Uterus (tissue), 4 donors: ENCODE measurements around the gene LSR. TPM values are rescaled to one million over a fixed set of nuclear protein-coding genes. Genes with fewer than 3 reads are reported as not detected.

ENCODE experiments used
- DNase-seq, 2 donors: peaks; one replicate each; pipeline ENCODE4 v3.0.0-alpha.2; 2019 to 2020
- H3K27ac ChIP-seq, 2 donors: fragments of 200-600 bp; sonication (generic); 1 replicate in 1 of 2; 2 replicates in 1 of 2; pipeline ENCODE4 v1.5.1; 2016 to 2018
- H3K27me3 ChIP-seq, 2 donors: fragments of 200-600 bp; sonication (generic); one replicate each; pipeline ENCODE4 v1.5.1; 2018 to 2019; ENCODE audit warnings: control low read depth in 1 of 2
- H3K36me3 ChIP-seq, 2 donors: fragments of 200-600 bp; sonication (generic); one replicate each; pipeline ENCODE4 v1.5.1; 2019; ENCODE audit warnings: control low read depth in 1 of 2
- H3K4me1 ChIP-seq, 2 donors: fragments of 200-600 bp; sonication (generic); one replicate each; pipeline ENCODE4 v1.5.1; 2018 to 2019; ENCODE audit warnings: control low read depth in 1 of 2
- H3K4me3 ChIP-seq, 2 donors: fragments of 200-600 bp; sonication (generic); 1 replicate in 1 of 2; 2 replicates in 1 of 2; pipeline ENCODE4 v1.5.1; 2018 to 2019; ENCODE audit warnings: mild to moderate bottlenecking in 1 of 2
- H3K9me3 ChIP-seq, 2 donors: fragments of 200-600 bp; sonication (generic); one replicate each; pipeline ENCODE4 v1.5.1; 2019; ENCODE audit warnings: control low read depth in 1 of 2
- POLR2A ChIP-seq, 2 donors: fragments of 450-650 bp; IDR thresholded peaks; one replicate each; pipeline ENCODE4 v1.6.1; 2016; ENCODE audit warnings: antibody characterized with exemption in 2 of 2, mild to moderate bottlenecking in 1 of 2, moderate library complexity in 1 of 2
- intact Hi-C: fragments of 100-400 bp; cut with DNase I; formaldehyde crosslinking; loops from one replicate; pipeline ENCODE4 v1.15.1; 2023; ENCODE audit warnings: low total_unique reads
- total RNA-seq, 4 donors: library from RNA; depleted of rRNA in 3 of 4; stranded (reverse); fragments of >200 nt in 3 of 4; gene quantifications; one replicate each; pipeline versions ENCODE4 v1.1.0 to v1.2.4, GENCODE V29; 2014 to 2023
- TF ChIP-seq, protein P1 (sequence below), 4 experiments: fragments of 200-600 bp in 2 of 4; fragments of 450-650 bp in 2 of 4; sonication (generic) in 2 of 4; IDR thresholded peaks; one replicate each; pipeline ENCODE4 v1.5.1; 2016 to 2019; ENCODE audit warnings: antibody characterized with exemption in 4 of 4, mild to moderate bottlenecking in 2 of 4, moderate library complexity in 1 of 4
- donor health status: DM: yes; HTN: yes; CAD: no.

The LSR gene, protein sequence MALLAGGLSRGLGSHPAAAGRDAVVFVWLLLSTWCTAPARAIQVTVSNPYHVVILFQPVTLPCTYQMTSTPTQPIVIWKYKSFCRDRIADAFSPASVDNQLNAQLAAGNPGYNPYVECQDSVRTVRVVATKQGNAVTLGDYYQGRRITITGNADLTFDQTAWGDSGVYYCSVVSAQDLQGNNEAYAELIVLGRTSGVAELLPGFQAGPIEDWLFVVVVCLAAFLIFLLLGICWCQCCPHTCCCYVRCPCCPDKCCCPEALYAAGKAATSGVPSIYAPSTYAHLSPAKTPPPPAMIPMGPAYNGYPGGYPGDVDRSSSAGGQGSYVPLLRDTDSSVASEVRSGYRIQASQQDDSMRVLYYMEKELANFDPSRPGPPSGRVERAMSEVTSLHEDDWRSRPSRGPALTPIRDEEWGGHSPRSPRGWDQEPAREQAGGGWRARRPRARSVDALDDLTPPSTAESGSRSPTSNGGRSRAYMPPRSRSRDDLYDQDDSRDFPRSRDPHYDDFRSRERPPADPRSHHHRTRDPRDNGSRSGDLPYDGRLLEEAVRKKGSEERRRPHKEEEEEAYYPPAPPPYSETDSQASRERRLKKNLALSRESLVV
- total RNA-seq = 10 to 100 TPM in 3 of 4 donors, 1 to 10 TPM in 1; 7.3 to 37.8 (median 20.2) TPM

DNA sequence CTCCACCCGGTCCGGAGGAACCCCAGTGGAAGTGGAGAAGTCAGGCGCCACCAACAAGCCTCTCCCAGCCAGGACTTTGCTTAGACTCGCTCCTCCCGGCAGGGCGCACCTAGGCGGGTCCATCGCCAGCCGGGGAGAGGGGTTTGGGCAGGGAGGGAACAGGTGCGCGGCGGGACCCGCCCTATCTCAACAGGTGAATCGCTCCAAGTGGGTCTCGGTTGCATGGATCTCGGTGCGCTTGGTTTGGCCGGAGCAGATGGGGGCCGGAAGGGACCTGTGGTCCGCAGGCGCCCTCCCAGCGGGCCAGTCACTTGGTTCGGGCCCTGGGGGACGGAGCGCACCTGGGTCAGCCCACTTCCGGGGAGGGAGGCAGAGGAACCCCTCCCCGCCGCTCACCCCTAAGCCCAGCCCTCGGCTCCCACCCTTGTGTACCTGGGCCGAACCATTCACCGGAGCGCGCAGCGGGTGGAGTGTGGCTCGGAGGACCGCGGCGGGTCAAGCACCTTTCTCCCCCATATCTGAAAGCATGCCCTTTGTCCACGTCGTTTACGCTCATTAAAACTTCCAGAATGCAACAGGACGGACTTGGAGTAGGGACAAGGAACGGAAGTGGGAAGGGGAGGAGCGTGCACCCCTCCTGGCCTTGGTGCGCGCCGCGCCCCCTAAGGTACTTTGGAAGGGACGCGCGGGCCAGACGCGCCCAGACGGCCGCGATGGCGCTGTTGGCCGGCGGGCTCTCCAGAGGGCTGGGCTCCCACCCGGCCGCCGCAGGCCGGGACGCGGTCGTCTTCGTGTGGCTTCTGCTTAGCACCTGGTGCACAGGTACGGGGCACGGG lies at the start of gene LSR:
Gene LSR (plus strand): TSS at position 693 of the 836 bp plus-strand sequence. CDS start 21 bp downstream, at position 714.
- H3K9me3 ChIP-seq = no peaks in the 10 kb centered on the region
- H3K27me3 ChIP-seq = peaks cover 0 to 7% of the 10 kb centered on the region in 2 donors
- peak; percentile 40 to 53 for TF ChIP-seq POLR2A (IDR thresholded peaks at IDR 0.05)
- TF ChIP-seq, protein P1, sequence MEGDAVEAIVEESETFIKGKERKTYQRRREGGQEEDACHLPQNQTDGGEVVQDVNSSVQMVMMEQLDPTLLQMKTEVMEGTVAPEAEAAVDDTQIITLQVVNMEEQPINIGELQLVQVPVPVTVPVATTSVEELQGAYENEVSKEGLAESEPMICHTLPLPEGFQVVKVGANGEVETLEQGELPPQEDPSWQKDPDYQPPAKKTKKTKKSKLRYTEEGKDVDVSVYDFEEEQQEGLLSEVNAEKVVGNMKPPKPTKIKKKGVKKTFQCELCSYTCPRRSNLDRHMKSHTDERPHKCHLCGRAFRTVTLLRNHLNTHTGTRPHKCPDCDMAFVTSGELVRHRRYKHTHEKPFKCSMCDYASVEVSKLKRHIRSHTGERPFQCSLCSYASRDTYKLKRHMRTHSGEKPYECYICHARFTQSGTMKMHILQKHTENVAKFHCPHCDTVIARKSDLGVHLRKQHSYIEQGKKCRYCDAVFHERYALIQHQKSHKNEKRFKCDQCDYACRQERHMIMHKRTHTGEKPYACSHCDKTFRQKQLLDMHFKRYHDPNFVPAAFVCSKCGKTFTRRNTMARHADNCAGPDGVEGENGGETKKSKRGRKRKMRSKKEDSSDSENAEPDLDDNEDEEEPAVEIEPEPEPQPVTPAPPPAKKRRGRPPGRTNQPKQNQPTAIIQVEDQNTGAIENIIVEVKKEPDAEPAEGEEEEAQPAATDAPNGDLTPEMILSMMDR (IDR thresholded peaks at IDR 0.05) = no peak
- H3K4me1 ChIP-seq = no peaks in the 10 kb centered on the region
- no peak for DNase-seq
- H3K27ac ChIP-seq = peak within 1 kb of the TSS; percentile 49 to 63
- intact Hi-C loops = no loop called here
- no peaks in the 10 kb centered on the region for H3K36me3 ChIP-seq
- peak within 1 kb of the TSS; percentile 16 to 21 for H3K4me3 ChIP-seq

DNA sequence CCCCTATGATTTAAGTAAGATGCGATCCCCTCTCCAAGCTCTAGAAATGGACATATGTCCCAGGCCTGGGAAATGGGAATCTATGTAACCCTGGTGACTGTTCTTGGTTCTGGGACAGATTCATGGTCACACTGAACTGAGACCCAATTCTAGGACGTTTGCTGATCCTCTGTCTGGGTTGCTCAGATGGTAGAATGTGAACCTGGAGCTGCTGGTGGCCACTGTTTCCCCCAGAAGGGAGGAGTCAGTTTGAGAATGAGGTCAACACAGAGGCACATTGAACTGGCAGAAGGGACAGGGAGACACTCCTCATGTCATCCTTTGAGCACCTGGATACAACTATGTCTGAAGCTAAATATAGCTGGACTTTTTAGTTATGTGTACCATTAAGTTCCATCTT lies 49.3 kb upstream of the LSR start:
- Histone ChIP-seq H3K36me3 (no peaks in the 10 kb centered on the region), H3K27ac (no peak overlapping the region), H3K4me1 (no peaks in the 10 kb centered on the region), H3K9me3 (no peaks in the 10 kb centered on the region), H3K27me3 (no peaks in the 10 kb centered on the region), H3K4me3 (no peak overlapping the region)
- DNase-seq = no peak
- TF ChIP-seq POLR2A (IDR thresholded peaks at IDR 0.05) = no peak
- TF ChIP-seq, protein P1 (IDR thresholded peaks at IDR 0.05) = no peak
- intact Hi-C loops = no loop called here

DNA sequence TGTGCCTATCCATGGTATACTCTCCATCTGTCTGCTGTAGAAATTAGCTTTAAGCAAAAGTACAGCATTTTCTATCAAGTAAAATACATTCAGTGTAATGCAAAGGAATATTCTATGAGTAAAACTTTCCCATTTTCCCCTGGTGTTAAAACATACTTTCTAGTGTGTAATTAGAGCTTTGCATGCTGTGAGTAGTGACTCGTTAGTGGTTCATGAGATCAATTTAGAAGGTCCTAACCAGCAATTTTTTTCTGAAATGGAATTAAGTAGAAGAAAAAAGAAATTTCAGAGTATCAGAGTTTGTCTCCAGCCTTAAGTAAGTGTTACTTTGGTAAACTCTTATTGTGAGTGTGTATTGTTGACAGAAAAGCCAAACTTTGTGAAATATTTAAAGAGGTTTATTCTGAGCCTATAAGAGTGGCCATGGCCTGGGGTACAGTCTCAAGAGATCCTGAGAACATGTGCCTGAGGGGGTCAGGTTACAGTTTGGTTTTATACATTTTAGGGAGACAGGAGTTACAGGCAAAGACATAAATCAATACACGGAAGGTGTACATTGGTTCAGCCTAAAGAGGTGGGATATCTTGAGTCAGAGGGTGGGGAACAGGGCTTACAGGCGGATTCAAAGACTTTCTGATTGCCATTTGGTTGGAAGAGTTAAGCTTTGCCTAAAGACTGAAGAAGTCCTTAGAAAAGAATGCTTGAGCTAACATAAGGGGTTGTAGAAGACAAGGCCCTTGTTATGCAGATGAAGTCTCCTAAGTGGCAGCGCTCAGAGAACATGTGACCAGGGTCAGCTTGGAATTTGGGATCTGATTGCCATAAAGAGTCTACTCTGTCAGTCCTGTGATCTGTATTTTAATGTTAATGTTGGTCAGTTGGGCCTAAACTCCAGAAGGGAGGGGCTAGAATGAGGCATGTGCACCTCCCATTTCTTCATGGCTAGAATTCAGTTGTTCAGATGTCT lies 45.8 kb upstream of the LSR start:
- Histone ChIP-seq H3K27me3 (no peaks in the 10 kb centered on the region), H3K4me3 (no peak overlapping the region), H3K36me3 (no peaks in the 10 kb centered on the region), H3K27ac (no peak overlapping the region), H3K4me1 (no peaks in the 10 kb centered on the region), H3K9me3 (no peaks in the 10 kb centered on the region)
- TF ChIP-seq, protein P1 (IDR thresholded peaks at IDR 0.05) = no peak
- no peak for TF ChIP-seq POLR2A (IDR thresholded peaks at IDR 0.05)
- intact Hi-C loops = no loop called here
- no peak for DNase-seq

DNA sequence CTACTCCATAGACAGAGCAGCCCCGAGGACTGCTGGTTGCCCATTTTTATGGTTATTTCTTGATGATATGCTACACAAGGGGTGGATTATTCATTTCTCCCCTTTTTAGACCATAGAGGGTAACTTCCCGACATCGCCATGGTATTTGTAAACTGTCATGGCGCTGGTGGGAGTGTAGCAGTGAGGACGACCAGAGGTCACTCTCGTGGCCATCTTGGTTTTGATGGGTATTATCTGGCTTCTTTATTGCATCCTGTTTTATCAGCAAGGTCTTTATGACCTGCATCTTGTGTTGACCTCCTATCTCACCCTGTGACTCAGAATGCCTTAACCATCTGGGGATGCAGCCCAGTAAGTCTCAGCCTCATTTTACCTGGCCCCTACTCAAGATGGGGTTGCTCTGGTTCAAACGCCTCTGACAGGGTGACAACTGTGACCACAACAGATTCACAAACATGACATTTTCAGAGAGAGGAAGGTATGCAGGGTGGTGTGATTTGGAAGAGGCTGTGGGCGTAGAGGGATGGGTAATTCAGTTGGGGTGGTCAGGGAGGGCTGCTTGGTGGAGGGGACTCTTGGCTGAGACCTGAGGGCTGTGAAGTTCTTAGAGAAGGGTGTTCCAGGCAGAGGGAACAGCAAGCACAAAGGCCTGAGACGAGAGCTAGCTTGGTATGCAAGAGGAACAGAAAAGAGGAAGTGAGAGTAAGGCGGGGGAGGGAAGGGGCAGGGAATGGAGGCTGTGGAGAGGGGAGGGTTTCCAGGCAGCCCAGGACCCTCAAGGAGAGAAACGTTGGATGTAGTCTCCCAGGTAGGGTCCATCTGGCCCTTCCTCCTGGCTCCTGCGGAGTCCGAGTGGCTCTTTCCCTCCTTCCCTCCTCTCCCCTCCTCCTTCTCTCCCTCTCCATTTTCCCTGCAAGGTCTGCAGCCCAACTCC lies 43.7 kb upstream of the LSR start:
- Histone ChIP-seq H3K36me3 (no peaks in the 10 kb centered on the region), H3K27me3 (no peaks in the 10 kb centered on the region), H3K4me1 (no peaks in the 10 kb centered on the region), H3K4me3 (no peak overlapping the region), H3K9me3 (no peaks in the 10 kb centered on the region), H3K27ac (no peak overlapping the region)
- intact Hi-C loops = no loop called here
- no peak for DNase-seq
- no peak for TF ChIP-seq POLR2A (IDR thresholded peaks at IDR 0.05)
- TF ChIP-seq, protein P1 (IDR thresholded peaks at IDR 0.05) = no peak
